MM.1S (cell line): ENCODE data around the gene RAB44.

Source experiments
- DNase-seq: peaks from one replicate; pipeline ENCODE4 v3.0.0-alpha.2; 2015
- H2AFZ ChIP-seq: fragments of 300-600 bp; sonication (generic); 2 replicates; pipeline ENCODE4 v1.6.0; 2016; ENCODE audit warnings: antibody characterized with exemption, low read length
- H3F3A ChIP-seq: fragments of 300-600 bp; sonication (generic); 2 replicates; pipeline ENCODE4 v1.6.1; 2016; ENCODE audit warnings: mild to moderate bottlenecking, antibody characterized with exemption, low read length, moderate library complexity, mixed read lengths; ENCODE audit not compliant: insufficient read depth
- H3K27ac ChIP-seq: fragments of 300-600 bp; sonication (generic); 2 replicates; pipeline ENCODE4 v1.5.1; 2016; ENCODE audit warnings: mild to moderate bottlenecking, low read length
- H3K27me3 ChIP-seq: fragments of 300-600 bp; sonication (generic); replicated peaks from 2 replicates; pipeline ENCODE4 v1.6.0; 2016; ENCODE audit warnings: low read length; ENCODE audit not compliant: insufficient read depth
- H3K36me3 ChIP-seq: fragments of 300-600 bp; sonication (generic); replicated peaks from 2 replicates; pipeline ENCODE4 v1.6.1; 2016; ENCODE audit warnings: mild to moderate bottlenecking, low read length, mixed read lengths; ENCODE audit not compliant: insufficient read depth
- H3K4me1 ChIP-seq: fragments of 300-600 bp; sonication (generic); 2 replicates; pipeline ENCODE4 v1.6.1; 2016; ENCODE audit warnings: low read length, mixed read lengths
- H3K4me2 ChIP-seq: fragments of 300-600 bp; sonication (generic); 2 replicates; pipeline ENCODE4 v1.6.0; 2016; ENCODE audit warnings: low read depth, low read length
- H3K4me3 ChIP-seq: fragments of 300-600 bp; sonication (generic); 2 replicates; pipeline ENCODE4 v1.5.1; 2016; ENCODE audit warnings: low read length, mixed read lengths
- H3K79me2 ChIP-seq: fragments of 300-600 bp; sonication (generic); 2 replicates; pipeline ENCODE4 v1.6.1; 2016; ENCODE audit warnings: mixed run types, low read length, mixed read lengths
- H3K9ac ChIP-seq: fragments of 300-600 bp; sonication (generic); 2 replicates; pipeline ENCODE4 v1.6.1; 2016; ENCODE audit warnings: low read length, mixed read lengths
- H3K9me2 ChIP-seq: fragments of 300-600 bp; sonication (generic); replicated peaks from 2 replicates; pipeline ENCODE4 v1.6.1; 2016; ENCODE audit warnings: mild to moderate bottlenecking, low read length, mixed read lengths; ENCODE audit not compliant: insufficient read depth
- H3K9me3 ChIP-seq: fragments of 300-600 bp; sonication (generic); replicated peaks from 2 replicates; pipeline ENCODE4 v1.6.1; 2016; ENCODE audit warnings: mild to moderate bottlenecking, low read length, mixed read lengths; ENCODE audit not compliant: insufficient read depth
- H4K20me1 ChIP-seq: fragments of 300-600 bp; sonication (generic); 2 replicates; pipeline ENCODE4 v1.6.1; 2016; ENCODE audit warnings: mild to moderate bottlenecking, low read length, moderate library complexity, mixed read lengths; ENCODE audit not compliant: insufficient read depth
- CTCF ChIP-seq: fragments of 300-600 bp; sonication (generic); IDR thresholded peaks from 2 replicates; pipeline ENCODE4 v1.5.1; 2016; ENCODE audit warnings: antibody characterized with exemption, low read length, mixed read lengths
- EZH2 ChIP-seq: fragments of 300-600 bp; sonication (generic); optimal IDR thresholded peaks from 2 replicates; pipeline ENCODE3; 2017; ENCODE audit warnings: low read depth, mild to moderate bottlenecking, antibody characterized with exemption, low read length, mixed read lengths
- EZH2phosphoT487 ChIP-seq: fragments of 300-600 bp; sonication (generic); IDR thresholded peaks from 2 replicates; pipeline ENCODE4 v1.6.1; 2018; ENCODE audit warnings: antibody characterized with exemption, low read length

Gene RAB44

GRCh38 chr6:36657271-36657670, 40.4 kb upstream of the RAB44 start:
- peaks cover 28% of the 10 kb centered on the region for H3K4me1 ChIP-seq
- no peak overlapping the region for H3K4me2 ChIP-seq

DNA sequence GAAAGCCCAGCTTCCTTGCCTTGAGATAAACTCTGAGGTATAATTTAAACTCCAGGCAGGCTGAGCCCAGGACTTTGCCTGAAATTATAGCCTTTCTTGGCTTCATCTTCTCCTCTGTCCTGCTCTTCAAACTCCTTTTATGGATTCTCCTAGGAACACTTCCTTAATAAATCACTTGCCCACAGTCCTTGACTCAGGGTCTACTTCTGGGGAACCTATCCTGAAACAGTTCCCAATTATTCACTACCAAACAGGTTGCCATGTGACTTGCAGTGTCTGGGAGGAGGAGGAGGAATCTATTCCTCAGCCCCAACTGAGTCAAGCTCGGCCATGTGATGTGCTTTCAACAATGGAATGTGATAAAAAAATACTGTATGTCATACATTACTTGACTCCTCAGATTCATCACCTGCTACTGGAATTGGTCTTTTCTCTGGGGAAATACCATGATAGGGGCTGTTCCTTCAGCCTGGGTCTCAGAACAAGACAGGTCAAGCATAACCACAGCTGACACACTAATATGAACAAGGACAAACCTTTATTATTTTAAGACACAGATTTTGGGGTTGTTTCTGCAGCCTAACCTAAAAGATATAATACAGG, 39.6 kb upstream of the RAB44 start:
- H3K79me2 ChIP-seq, result no peaks in the 10 kb centered on the region
- no peaks in the 10 kb centered on the region for H3K27me3 ChIP-seq
- no peaks in the 10 kb centered on the region for H3K9me3 ChIP-seq
- H3K36me3 ChIP-seq, result no peaks in the 10 kb centered on the region
- H4K20me1 ChIP-seq, result no peaks in the 10 kb centered on the region
- H3F3A ChIP-seq, result peaks cover 9% of the 10 kb centered on the region
- H3K4me1 ChIP-seq, result peaks cover 35% of the 10 kb centered on the region
- no peak overlapping the region for H2AFZ ChIP-seq
- DNase-seq, result no peak
- no peak overlapping the region for H3K4me3 ChIP-seq
- no peak overlapping the region for H3K4me2 ChIP-seq
- no peak overlapping the region for H3K9ac ChIP-seq
- no peaks in the 10 kb centered on the region for H3K9me2 ChIP-seq
- no peak overlapping the region for H3K27ac ChIP-seq
- TF ChIP-seq CTCF (no peak), EZH2 (no peak), EZH2phosphoT487 (no peak)

More at GRCh38 chr6:36657271-36657670, 40.4 kb upstream of the RAB44 start:
- Histone ChIP-seq H3K9me3 (no peaks in the 10 kb centered on the region), H3K79me2 (no peaks in the 10 kb centered on the region), H3F3A (peaks cover 1% of the 10 kb centered on the region; the same call in 1 of the 2 replicates), H3K36me3 (no peaks in the 10 kb centered on the region), H3K27me3 (no peaks in the 10 kb centered on the region), H3K9ac (no peak overlapping the region), H3K27ac (no peak overlapping the region), H3K4me3 (no peak overlapping the region), H2AFZ (no peak overlapping the region), H4K20me1 (no peaks in the 10 kb centered on the region), H3K9me2 (no peaks in the 10 kb centered on the region)
- TF ChIP-seq EZH2phosphoT487 (no peak), EZH2 (no peak), CTCF (no peak)
- DNase-seq, result no peak

DNA sequence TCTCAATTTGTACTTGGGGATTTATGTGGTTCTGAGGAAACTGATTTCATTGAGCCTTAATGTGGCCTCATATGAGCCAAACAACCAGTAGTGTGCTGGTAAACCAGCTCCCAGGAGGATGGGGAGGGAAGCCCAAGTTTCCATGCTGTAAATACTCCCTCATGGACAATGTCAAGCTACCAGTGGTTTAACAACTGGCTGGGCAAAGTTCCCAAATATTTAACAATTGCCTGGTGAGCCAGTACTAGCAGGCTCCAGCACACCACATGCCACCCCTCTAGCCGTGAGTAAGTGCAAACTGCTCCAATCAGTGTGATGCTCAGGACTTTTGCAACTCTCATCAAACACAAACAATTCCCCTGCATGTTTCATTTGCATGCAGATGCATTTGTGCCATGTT, 38.4 kb upstream of the RAB44 start:
- Histone ChIP-seq H3K27ac (no peak overlapping the region), H3K4me3 (no peak overlapping the region), H4K20me1 (no peaks in the 10 kb centered on the region), H3K27me3 (no peaks in the 10 kb centered on the region), H2AFZ (no peak overlapping the region), H3F3A (peaks cover 12% of the 10 kb centered on the region), H3K79me2 (no peaks in the 10 kb centered on the region), H3K4me2 (no peak overlapping the region), H3K36me3 (no peaks in the 10 kb centered on the region), H3K9ac (no peak overlapping the region), H3K4me1 (peaks cover 46% of the 10 kb centered on the region), H3K9me2 (no peaks in the 10 kb centered on the region), H3K9me3 (no peaks in the 10 kb centered on the region)
- TF ChIP-seq CTCF (no peak), EZH2phosphoT487 (no peak), EZH2 (no peak)
- DNase-seq, result no peak
